OCI-LY1 (cell line): ENCODE data around the gene KICS2.
"Not testable (repeated sequence)": the region's sequence is repeated elsewhere in the genome, so short reads cannot be mapped to it uniquely, and the experiment has no call there.

ENCODE experiments used
- H2AFZ ChIP-seq: fragments of 200-600 bp; sonication (generic), shearing (Covaris generic); 2 replicates; pipeline ENCODE4 v1.6.0; 2014; ENCODE audit warnings: antibody characterized with exemption, mild to moderate bottlenecking, low read length
- H3F3A ChIP-seq: fragments of 200-600 bp; sonication (generic), shearing (Covaris generic); 2 replicates; pipeline ENCODE4 v1.6.0; 2014; ENCODE audit warnings: mild to moderate bottlenecking, antibody characterized with exemption, low read length, moderate library complexity; ENCODE audit not compliant: insufficient read depth
- H3K27ac ChIP-seq: fragments of 200-600 bp; sonication (generic); 2 replicates; pipeline ENCODE4 v1.5.1; 2014; ENCODE audit warnings: low read length, mixed run types, mild to moderate bottlenecking, low read depth; ENCODE audit not compliant: poor library complexity, severe bottlenecking
- H3K27me3 ChIP-seq: fragments of 200-600 bp; sonication (generic); 2 replicates; pipeline ENCODE4 v1.6.0; 2014; ENCODE audit warnings: antibody characterized with exemption, mild to moderate bottlenecking, low read length, moderate library complexity; ENCODE audit not compliant: insufficient read depth
- H3K36me3 ChIP-seq: fragments of 200-600 bp; sonication (generic); 2 replicates; pipeline ENCODE4 v1.6.1; 2014; ENCODE audit warnings: mild to moderate bottlenecking, antibody characterized with exemption, low read length, moderate library complexity, mixed read lengths; ENCODE audit not compliant: insufficient read depth
- H3K4me1 ChIP-seq: fragments of 200-600 bp; sonication (generic); 2 replicates; pipeline ENCODE4 v1.5.1; 2014; ENCODE audit warnings: mild to moderate bottlenecking, low read length, moderate library complexity; ENCODE audit not compliant: insufficient read depth, severe bottlenecking
- H3K4me2 ChIP-seq: fragments of 200-600 bp; sonication (generic), shearing (Covaris generic); 2 replicates; pipeline ENCODE4 v1.6.1; 2014; ENCODE audit warnings: low read length
- H3K4me3 ChIP-seq: fragments of 200-600 bp; sonication (generic); 2 replicates; pipeline ENCODE4 v1.5.1; 2014; ENCODE audit warnings: low read length, low read depth, mild to moderate bottlenecking, mixed read lengths; ENCODE audit not compliant: poor library complexity, severe bottlenecking
- H3K79me2 ChIP-seq: fragments of 200-600 bp; shearing (Covaris generic); 2 replicates; pipeline ENCODE4 v1.6.1; 2016; ENCODE audit warnings: mixed run types, low read length, mixed read lengths; ENCODE audit not compliant: insufficient read depth
- H3K9ac ChIP-seq: fragments of 200-600 bp; sonication (generic), shearing (Covaris generic); 2 replicates; pipeline ENCODE4 v1.6.1; 2014; ENCODE audit warnings: mild to moderate bottlenecking, low read length, mixed read lengths
- H3K9me2 ChIP-seq: fragments of 200-600 bp; sonication (generic), shearing (Covaris generic); 2 replicates; pipeline ENCODE4 v1.6.1; 2014; ENCODE audit warnings: low read depth, mild to moderate bottlenecking, low read length, mixed read lengths
- H3K9me3 ChIP-seq: fragments of 200-600 bp; shearing (Covaris generic); 2 replicates; pipeline ENCODE4 v1.6.1; 2014; ENCODE audit warnings: low read length, mixed read lengths
- H4K20me1 ChIP-seq: fragments of 200-600 bp; sonication (generic), shearing (Covaris generic); 2 replicates; pipeline ENCODE4 v1.6.0; 2016; ENCODE audit warnings: mild to moderate bottlenecking, low read length; ENCODE audit not compliant: insufficient read depth
- EZH2 ChIP-seq: fragments of 200-600 bp; sonication (generic), shearing (Covaris generic); IDR thresholded peaks from 2 replicates; pipeline ENCODE4 v1.8.0; 2017; ENCODE audit warnings: borderline replicate concordance, mixed run types, mild to moderate bottlenecking, antibody characterized with exemption, low read length, moderate library complexity, mixed read lengths
- TF ChIP-seq, protein P1 (sequence below): fragments of 200-600 bp; sonication (generic), shearing (Covaris generic); IDR thresholded peaks from 2 replicates; pipeline ENCODE4 v1.5.1; 2017; ENCODE audit warnings: mild to moderate bottlenecking, antibody characterized with exemption, low read length, moderate library complexity, mixed read lengths

Gene KICS2

DNA sequence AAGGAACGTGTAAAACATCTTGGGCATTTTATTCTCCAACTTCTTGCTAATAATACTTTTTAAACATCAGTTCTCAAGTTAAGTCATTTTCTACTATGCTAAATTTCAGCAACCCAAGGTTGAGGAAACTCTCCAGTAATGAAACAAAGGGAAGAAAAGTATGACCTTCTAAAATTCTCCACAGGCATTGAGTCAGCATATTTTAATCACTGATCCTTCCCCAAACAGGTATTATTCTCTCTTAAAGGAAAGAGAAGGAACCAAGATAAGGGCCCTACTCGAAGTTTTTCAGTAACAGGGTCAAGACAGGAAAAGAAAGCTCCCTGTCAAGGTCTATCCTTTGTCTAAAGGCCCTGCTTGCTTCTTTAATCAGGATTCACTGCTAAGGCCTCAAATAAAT, 3.0 kb downstream of the KICS2 start:
- no peak overlapping the region for H3K4me2 ChIP-seq
- H4K20me1 ChIP-seq, result no peaks in the 10 kb centered on the region
- H3K9me2 ChIP-seq, result no peaks in the 10 kb centered on the region
- H3K4me1 ChIP-seq, result peaks cover 33% of the 10 kb centered on the region
- H3K27me3 ChIP-seq, result no peaks in the 10 kb centered on the region
- H3K4me3 ChIP-seq, result no peak overlapping the region
- H3K36me3 ChIP-seq, result peaks cover 1% of the 10 kb centered on the region; the same call in 1 of the 2 replicates
- no peak overlapping the region for H3K27ac ChIP-seq
- no peak overlapping the region for H3K9ac ChIP-seq
- H3K9me3 ChIP-seq, result no peaks in the 10 kb centered on the region
- H3K79me2 ChIP-seq, result no peaks in the 10 kb centered on the region
- TF ChIP-seq, protein P1, sequence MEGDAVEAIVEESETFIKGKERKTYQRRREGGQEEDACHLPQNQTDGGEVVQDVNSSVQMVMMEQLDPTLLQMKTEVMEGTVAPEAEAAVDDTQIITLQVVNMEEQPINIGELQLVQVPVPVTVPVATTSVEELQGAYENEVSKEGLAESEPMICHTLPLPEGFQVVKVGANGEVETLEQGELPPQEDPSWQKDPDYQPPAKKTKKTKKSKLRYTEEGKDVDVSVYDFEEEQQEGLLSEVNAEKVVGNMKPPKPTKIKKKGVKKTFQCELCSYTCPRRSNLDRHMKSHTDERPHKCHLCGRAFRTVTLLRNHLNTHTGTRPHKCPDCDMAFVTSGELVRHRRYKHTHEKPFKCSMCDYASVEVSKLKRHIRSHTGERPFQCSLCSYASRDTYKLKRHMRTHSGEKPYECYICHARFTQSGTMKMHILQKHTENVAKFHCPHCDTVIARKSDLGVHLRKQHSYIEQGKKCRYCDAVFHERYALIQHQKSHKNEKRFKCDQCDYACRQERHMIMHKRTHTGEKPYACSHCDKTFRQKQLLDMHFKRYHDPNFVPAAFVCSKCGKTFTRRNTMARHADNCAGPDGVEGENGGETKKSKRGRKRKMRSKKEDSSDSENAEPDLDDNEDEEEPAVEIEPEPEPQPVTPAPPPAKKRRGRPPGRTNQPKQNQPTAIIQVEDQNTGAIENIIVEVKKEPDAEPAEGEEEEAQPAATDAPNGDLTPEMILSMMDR, result no peak
- no peak for TF ChIP-seq EZH2
- H2AFZ ChIP-seq, result no peak overlapping the region
- H3F3A ChIP-seq, result no peaks in the 10 kb centered on the region

GRCh38 chr12:64218597-64218996, 3.5 kb downstream of the KICS2 start:
- peaks cover 35% of the 10 kb centered on the region for H3K4me1 ChIP-seq
- no peaks in the 10 kb centered on the region for H3K27me3 ChIP-seq
- H3K9me2 ChIP-seq, result no peaks in the 10 kb centered on the region
- no peaks in the 10 kb centered on the region for H3K79me2 ChIP-seq
- no peak for TF ChIP-seq EZH2
- H3K36me3 ChIP-seq, result peaks cover 4% of the 10 kb centered on the region
- no peak overlapping the region for H3K9ac ChIP-seq
- H3K4me2 ChIP-seq, result no peak overlapping the region
- no peak overlapping the region for H3K4me3 ChIP-seq
- no peak overlapping the region for H2AFZ ChIP-seq
- H3K27ac ChIP-seq, result no peak overlapping the region
- H3K9me3 ChIP-seq, result no peaks in the 10 kb centered on the region
- no peaks in the 10 kb centered on the region for H4K20me1 ChIP-seq
- no peaks in the 10 kb centered on the region for H3F3A ChIP-seq

GRCh38 chr12:64217643-64218042, 4.5 kb downstream of the KICS2 start:
- not testable (repeated sequence) for H3K9me2 ChIP-seq, H4K20me1 ChIP-seq, H3K27me3 ChIP-seq, H3K4me2 ChIP-seq, H2AFZ ChIP-seq, H3F3A ChIP-seq, H3K79me2 ChIP-seq, H3K36me3 ChIP-seq, H3K9me3 ChIP-seq, H3K27ac ChIP-seq, H3K9ac ChIP-seq, H3K4me3 ChIP-seq
- H3K4me1 ChIP-seq, result peaks cover 38% of the 10 kb centered on the region

GRCh38 chr12:64216239-64216638, 5.9 kb downstream of the KICS2 start:
- H4K20me1 ChIP-seq, result no peaks in the 10 kb centered on the region
- H3K27me3 ChIP-seq, result no peaks in the 10 kb centered on the region
- no peak overlapping the region for H3K27ac ChIP-seq
- H2AFZ ChIP-seq, result no peak overlapping the region
- H3K4me1 ChIP-seq, result peaks cover 35% of the 10 kb centered on the region
- H3K9me3 ChIP-seq, result no peaks in the 10 kb centered on the region
- no peak overlapping the region for H3K4me2 ChIP-seq
- TF ChIP-seq EZH2, result no peak
- TF ChIP-seq, protein P1, result no peak
- no peak overlapping the region for H3K9ac ChIP-seq
- H3K79me2 ChIP-seq, result no peaks in the 10 kb centered on the region
- no peaks in the 10 kb centered on the region for H3K9me2 ChIP-seq
- H3K36me3 ChIP-seq, result peaks cover 16% of the 10 kb centered on the region
- H3K4me3 ChIP-seq, result no peak overlapping the region
- no peaks in the 10 kb centered on the region; the same call in 1 of the 2 replicates for H3F3A ChIP-seq
